Measurements from ENCODE around the gene RBM20.

The RBM20 gene

GRCh38 chr10:110827875-110828274 lies 183.7 kb downstream of the RBM20 start:
- in situ Hi-C loops (cut with HindIII; ENCODE audit: low pct_ligation_motif_present, low pct_unique_long_range_greater_than_20kb, low sequenced_read_pairs): no loop called here
- no peak for DNase-seq

GRCh38 chr10:110828525-110828924 lies 184.4 kb downstream of the RBM20 start:
- no peak for DNase-seq
- in situ Hi-C loops (cut with HindIII; ENCODE audit: low pct_ligation_motif_present, low pct_unique_long_range_greater_than_20kb, low sequenced_read_pairs): no loop called here

GRCh38 chr10:110829721-110830410 lies 185.7 kb downstream of the RBM20 start:
- in situ Hi-C loops (cut with HindIII; ENCODE audit: low pct_ligation_motif_present, low pct_unique_long_range_greater_than_20kb, low sequenced_read_pairs): no loop called here
- DNase-seq: no peak

- in situ Hi-C loops (cut with HindIII; ENCODE audit: low pct_ligation_motif_present, low pct_unique_long_range_greater_than_20kb, low sequenced_read_pairs): no loop called here
- no peak for DNase-seq
Observed at GRCh38 chr10:110833234-110833940, 189.3 kb downstream of the RBM20 start.

- in situ Hi-C loops (cut with HindIII; ENCODE audit: low pct_ligation_motif_present, low pct_unique_long_range_greater_than_20kb, low sequenced_read_pairs): no loop called here
- no peak for DNase-seq
Observed at GRCh38 chr10:110833941-110834628, 189.9 kb downstream of the RBM20 start.

- in situ Hi-C loops (cut with HindIII; ENCODE audit: low pct_ligation_motif_present, low pct_unique_long_range_greater_than_20kb, low sequenced_read_pairs): no loop called here
- no peak for DNase-seq
Observed at GRCh38 chr10:110834629-110835301, 190.6 kb downstream of the RBM20 start.

GRCh38 chr10:110835841-110836240 lies 191.7 kb downstream of the RBM20 start:
- no peak for DNase-seq
- in situ Hi-C loops (cut with HindIII; ENCODE audit: low pct_ligation_motif_present, low pct_unique_long_range_greater_than_20kb, low sequenced_read_pairs): no loop called here

- no peak for DNase-seq
- in situ Hi-C loops (cut with HindIII; ENCODE audit: low pct_ligation_motif_present, low pct_unique_long_range_greater_than_20kb, low sequenced_read_pairs): no loop called here
Observed at GRCh38 chr10:110836706-110837105, 192.6 kb downstream of the RBM20 start.

- DNase-seq: no peak
- in situ Hi-C loops (cut with HindIII; ENCODE audit: low pct_ligation_motif_present, low pct_unique_long_range_greater_than_20kb, low sequenced_read_pairs): no loop called here
Observed at GRCh38 chr10:110837418-110838171, 193.5 kb downstream of the RBM20 start.

- in situ Hi-C loops (cut with HindIII; ENCODE audit: low pct_ligation_motif_present, low pct_unique_long_range_greater_than_20kb, low sequenced_read_pairs): no loop called here
- no peak for DNase-seq
Observed at GRCh38 chr10:110840225-110840922, 196.2 kb downstream of the RBM20 start.

GRCh38 chr10:110840923-110841428 lies 196.8 kb downstream of the RBM20 start:
- in situ Hi-C loops (cut with HindIII; ENCODE audit: low pct_ligation_motif_present, low pct_unique_long_range_greater_than_20kb, low sequenced_read_pairs): no loop called here
- DNase-seq: no peak

- DNase-seq: no peak
- in situ Hi-C loops (cut with HindIII; ENCODE audit: low pct_ligation_motif_present, low pct_unique_long_range_greater_than_20kb, low sequenced_read_pairs): no loop called here
Observed at GRCh38 chr10:110841767-110842267, 197.7 kb downstream of the RBM20 start.

- no peak for DNase-seq
Observed at GRCh38 chr10:110842326-110842904, 198.3 kb downstream of the RBM20 start.

GRCh38 chr10:110843031-110843430 lies 198.9 kb downstream of the RBM20 start:
- in situ Hi-C loops (cut with HindIII; ENCODE audit: low pct_ligation_motif_present, low pct_unique_long_range_greater_than_20kb, low sequenced_read_pairs): no loop called here
- DNase-seq: no peak

More at GRCh38 chr10:110842326-110842904, 198.3 kb downstream of the RBM20 start:
- in situ Hi-C loops (cut with HindIII; ENCODE audit: low pct_ligation_motif_present, low pct_unique_long_range_greater_than_20kb, low sequenced_read_pairs): no loop called here

- DNase-seq: no peak
- in situ Hi-C loops (cut with HindIII; ENCODE audit: low pct_ligation_motif_present, low pct_unique_long_range_greater_than_20kb, low sequenced_read_pairs): no loop called here
Observed at GRCh38 chr10:110843796-110844616, 199.9 kb downstream of the RBM20 start.

- DNase-seq: no peak
- in situ Hi-C loops (cut with HindIII; ENCODE audit: low pct_ligation_motif_present, low pct_unique_long_range_greater_than_20kb, low sequenced_read_pairs): no loop called here
Observed at GRCh38 chr10:110844617-110844881, 200.4 kb downstream of the RBM20 start.

All from ACHN (cell line).